GM21786 (cell line): ENCODE data around the gene ZSCAN9.
A peak's percentile ranks its signal among the peaks of the same experiment; 100 is the strongest.

Experiments
- ATAC-seq: cut with Tn5 transposase; IDR thresholded peaks from one replicate; pipeline ENCODE4 v1.9.1; 2021; ENCODE audit not compliant: unreplicated experiment

The ZSCAN9 gene

GRCh38 chr6:28225056-28225834, at the start of gene ZSCAN9:
TSS of gene ZSCAN9 (plus strand) at chr6:28225275. CDS start at chr6:28227085, 1,810 bp downstream.
- peak; percentile 85 for ATAC-seq

- ATAC-seq = no peak
Measured at GRCh38 chr6:28176373-28176772, 48.7 kb upstream of the ZSCAN9 start.

DNA sequence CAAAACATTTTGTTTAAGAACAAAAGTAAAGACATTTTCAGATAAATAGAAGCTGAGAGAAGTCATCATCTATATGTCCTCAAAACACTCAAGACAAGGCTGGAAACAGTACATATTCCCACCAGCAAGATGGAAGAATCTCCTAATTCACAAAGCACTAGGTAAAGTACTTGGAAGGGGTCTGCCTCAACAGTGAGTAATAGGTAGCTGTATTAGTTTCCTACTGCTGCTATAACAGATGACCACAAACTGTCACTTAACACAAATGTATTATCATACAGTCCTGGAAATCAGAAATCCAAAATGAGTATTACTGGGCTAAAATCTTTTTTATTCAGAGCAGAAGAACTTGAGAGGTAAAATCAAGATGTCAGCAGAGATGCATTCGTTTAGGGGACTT, 42.8 kb upstream of the ZSCAN9 start:
- no peak for ATAC-seq

GRCh38 chr6:28188111-28188979, 36.7 kb upstream of the ZSCAN9 start:
- ATAC-seq = no peak

GRCh38 chr6:28200020-28200419, 25.1 kb upstream of the ZSCAN9 start:
- no peak for ATAC-seq

- ATAC-seq = no peak
Measured at GRCh38 chr6:28203201-28203600, 21.9 kb upstream of the ZSCAN9 start.

DNA sequence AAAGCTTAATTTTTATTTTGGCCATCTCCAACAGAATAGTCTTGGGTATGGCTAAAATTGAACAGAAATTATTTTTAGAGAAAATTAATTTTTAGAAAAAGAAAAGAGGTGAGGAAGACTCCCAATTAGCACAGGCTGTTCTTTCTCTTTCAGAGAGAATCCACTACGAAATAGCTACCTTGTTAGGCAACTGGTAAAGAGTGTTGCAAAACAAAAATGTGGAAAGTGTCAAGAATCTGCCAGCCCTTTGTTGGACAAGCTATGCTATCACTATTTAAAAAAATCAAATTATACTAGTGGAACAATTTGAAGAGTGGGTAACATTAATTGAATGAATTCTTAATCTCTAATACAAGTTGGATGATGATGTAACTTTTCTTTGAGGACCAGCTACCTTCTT, 19.2 kb upstream of the ZSCAN9 start:
- no peak for ATAC-seq

DNA sequence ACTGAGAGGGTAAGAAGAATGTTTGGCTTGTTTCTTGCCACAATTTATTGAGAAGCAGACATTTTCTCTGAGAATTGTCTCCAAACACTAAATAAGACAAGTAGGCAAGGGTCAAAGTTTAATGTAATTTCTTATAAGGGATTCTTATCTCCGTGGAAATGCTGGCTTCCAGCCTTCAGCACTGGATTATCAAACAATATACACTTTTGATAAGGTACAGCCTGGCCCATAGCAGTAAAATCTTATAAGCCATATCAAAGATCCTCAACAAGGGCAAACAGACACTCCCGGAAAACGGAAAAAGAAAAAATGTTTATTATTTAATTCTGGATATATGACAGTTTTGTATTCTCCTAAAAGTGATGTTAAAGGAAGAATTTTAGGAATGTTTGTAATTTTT, 18.5 kb upstream of the ZSCAN9 start:
- no peak for ATAC-seq

DNA sequence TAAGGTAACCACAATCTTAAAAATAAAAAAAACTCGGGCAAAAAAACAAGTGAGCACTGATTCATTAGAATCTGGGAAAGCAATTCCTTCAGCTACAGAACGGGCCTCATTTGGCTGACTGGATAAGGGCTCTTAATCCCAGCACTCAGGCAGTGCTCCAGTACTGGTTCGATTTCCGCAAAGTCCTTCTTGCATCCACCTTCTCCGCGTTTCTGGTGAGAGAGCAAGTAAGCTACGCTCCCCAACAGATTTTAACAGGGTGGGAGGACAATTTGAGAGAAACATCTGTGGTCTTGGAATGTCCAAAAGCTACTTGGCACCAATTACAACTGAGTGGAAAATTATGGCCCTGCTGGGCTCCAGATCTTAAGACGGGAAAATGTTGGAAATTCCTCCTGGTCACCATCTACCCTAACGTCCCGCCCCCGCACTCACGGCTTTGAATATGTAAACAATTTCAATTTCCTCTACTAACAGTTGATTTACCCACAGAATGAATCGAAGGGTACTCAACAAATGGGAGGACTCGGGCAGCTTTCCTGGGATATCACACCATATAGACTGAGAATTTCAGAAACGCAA, 18.1 kb upstream of the ZSCAN9 start:
- ATAC-seq = no peak

GRCh38 chr6:28207510-28208110, 17.5 kb upstream of the ZSCAN9 start:
- no peak for ATAC-seq

DNA sequence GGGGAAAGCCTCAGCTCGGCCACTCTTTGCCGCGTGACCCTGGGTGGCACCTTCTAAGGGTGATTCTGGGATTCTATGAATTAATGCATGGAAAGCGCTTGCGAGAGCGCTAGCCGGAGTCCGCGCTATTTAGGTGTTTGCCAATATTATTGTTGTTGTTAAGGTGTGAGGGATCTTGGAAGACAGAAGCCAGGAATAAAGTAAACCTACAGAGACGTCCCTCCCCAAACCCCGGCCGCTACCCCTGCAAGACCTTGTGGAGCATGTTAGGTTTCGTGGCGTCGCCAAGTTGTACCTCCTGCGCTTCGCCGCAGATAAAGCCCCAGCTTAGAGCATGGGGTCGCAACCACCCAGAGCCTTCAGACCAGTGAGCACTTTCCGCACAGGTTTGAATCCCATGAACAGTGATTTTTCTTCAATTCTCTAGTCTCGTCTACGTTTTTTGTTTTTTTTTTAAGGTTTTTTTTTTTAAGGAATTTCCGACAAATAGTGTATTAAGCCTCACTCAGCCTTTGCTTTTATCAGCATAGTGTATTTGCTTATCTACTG, 16.9 kb upstream of the ZSCAN9 start:
- ATAC-seq = no peak

DNA sequence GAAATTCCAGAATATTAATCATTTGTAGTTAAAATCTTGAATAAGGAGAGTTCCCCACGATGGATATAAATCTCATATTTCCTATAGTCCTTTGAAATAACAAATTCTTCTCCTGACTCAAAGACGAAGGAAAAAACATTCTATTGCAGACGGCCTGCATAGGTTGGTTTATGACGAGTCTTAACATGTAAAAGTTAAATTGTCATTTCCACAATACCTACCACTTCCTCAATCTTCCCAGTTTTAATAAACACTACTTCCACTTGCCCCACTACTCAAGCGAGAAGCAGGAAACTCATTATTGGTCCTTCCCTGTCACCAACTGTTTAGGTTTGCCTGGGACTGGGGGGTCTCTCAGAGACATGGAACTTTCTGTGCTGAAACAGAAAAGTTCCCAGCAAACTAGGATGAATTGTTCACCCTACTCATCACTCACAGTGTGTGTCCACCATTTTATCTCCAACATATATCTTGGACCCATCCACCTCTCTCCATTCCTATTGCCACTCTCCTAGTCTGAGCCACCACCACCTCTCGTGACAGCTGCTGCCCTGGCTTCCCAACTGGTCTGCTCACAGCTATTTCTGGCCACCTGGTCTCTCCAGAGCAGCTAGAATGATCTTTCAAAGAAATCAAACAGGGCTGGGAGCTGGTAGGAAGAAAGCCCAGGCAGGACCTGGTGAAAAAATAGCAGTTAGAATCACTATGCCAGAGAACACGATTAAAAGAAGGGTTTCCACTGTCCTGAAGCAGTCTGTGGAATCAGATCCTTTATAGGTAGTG, 15.1 kb upstream of the ZSCAN9 start:
- ATAC-seq = no peak

- ATAC-seq = no peak
Measured at GRCh38 chr6:28211840-28212509, 13.1 kb upstream of the ZSCAN9 start.

DNA sequence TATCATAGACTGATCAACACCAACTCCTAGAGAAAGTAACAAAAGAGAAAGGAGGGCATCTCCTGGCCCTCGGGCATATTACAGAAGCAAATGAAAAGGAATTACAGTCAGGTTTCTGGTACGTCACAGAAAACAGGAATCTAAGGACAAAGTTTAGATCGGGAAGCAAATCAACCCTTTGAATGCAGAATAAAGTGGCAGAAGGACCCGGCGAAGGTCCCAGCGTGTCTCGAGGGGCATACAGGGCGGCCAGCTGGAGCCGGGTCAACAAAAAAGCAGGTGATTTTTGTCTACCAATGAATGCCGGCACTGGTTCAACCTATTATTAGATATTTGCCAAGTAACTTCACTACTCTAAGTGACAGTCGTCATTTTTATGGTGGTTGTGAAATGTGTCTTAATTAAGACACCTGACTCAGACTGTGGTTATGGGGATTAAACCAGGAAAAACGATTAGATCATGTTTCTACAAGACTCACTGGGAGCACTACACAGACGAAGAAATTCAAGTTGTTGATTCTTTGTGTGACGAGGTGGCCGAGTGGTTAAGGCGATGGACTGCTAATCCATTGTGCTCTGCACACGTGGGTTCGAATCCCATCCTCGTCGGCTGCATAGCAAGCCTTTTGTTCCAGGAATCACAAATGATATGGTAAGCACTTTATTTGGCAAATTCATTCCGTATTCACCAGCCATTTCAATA, 12.4 kb upstream of the ZSCAN9 start:
- peak; percentile 57 for ATAC-seq

DNA sequence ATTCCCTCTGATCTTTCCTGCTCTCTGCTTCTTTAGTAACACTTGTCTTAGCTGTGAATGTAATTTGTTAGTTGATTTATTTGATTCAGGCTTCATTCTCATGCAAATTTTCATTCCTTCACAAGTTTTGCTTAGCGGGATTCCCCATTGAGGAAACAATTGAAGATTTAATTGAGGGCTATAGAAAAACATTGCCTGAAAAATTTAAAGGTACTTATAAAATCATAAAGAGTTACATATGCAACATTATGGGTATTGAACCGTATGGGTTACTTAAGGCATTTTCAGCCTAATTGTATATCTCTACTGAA, 11.9 kb upstream of the ZSCAN9 start:
- no peak for ATAC-seq

DNA sequence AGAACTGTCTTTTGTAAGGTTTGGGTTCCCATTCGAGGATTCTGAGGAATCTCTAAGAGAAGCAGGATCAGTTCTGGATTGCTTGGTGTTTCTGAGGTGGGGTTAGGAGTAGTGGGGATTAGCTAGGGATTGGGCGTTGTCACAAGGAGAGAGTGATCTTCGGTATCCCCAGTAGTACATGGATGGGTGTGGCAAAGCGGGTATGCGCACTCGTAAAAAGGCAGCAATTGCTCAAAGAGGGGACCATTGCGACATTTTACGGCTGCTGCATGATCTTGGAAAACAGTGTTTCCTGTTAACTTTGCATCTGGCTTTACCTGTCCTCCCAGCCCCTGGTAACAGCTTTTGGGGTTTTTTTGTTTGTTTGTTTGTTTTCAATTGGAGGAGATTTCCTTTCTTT, 9.7 kb upstream of the ZSCAN9 start:
- ATAC-seq = no peak

DNA sequence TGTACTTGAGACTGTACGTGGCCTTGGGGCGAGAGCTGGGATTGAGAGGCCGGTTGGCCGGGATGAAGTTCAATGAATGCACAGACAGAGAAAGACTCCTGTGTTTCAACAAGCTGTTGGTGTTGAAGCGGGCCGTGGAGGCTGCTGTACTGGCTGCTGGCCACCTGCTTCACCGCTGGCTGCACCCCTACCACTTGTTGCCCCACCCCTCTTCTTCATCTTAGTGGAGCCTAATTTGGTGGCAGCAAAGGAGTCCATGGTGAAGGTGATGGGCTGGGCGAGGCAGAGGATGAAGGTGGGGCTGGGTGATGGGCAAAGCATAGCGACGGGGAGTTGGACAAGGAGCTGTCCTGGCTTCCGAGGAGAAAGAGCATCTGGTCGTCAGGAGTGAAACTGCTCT, 7.2 kb upstream of the ZSCAN9 start:
- no peak for ATAC-seq

DNA sequence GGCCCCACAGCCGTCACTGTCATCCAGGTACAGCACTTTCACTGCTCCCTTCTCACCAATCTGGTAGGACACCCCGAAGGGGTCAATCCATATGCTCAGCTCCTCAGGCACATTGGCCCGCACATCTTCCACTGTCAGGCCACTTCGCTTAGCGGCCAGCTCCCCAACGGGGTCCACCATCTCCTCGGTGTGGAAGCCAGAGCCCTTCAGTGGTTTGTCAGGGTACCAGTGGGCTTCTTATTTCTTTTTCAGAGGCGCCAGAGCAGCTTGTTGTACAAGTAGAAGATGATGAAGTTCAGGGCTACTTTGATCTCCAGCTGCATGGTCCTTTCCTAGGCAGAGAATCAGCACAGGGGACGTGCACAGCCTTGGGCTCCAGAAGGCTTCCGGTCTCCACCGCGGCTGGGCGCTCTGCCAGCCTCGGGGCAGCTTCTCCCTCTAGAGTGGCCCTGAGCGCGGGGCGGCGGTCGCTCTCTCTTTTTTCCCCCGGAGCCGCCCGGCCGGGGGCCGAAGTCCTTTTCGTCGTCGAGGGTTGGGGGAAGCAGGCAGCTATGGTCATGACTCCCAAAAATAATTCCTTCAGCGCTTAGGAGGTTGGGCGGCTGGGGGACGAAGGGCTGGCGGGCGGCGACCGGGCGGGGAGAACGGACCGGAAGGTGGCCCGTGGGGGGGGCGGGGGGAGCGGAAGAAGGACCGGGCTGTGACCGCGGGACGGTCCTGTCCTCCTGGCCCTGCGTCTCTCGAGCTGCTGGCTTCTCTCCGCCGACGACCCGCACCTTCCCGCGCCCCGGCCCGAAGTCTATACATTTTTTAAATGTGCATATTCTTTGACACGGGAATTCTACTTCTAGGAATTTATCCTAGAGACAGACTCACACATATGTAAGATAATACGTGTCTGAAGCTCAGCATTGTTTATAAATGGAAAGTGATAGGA, 6.5 kb upstream of the ZSCAN9 start:
- ATAC-seq = peak; percentile 80
